GM12878 (cell line): ENCODE data around the gene MIEF1. TPM values are rescaled to one million over a fixed set of nuclear protein-coding genes. Genes with fewer than 3 reads are reported as not detected.

Experiments used
- ATAC-seq: fragments of 200-7000 bp; cut with Tn5 transposase; 3 replicates; pipeline ENCODE4 v1.9.1; 2020; ENCODE audit warnings: mild to moderate bottlenecking, moderate library complexity
- BruUV-seq: library from RNA; stranded (reverse); fragments of 400-500 nt; replicated peaks from 2 replicates; lab custom pipeline; 2021; lab: Mats Ljungman, UMichigan
- CTCF ChIA-PET: fragments of 300-600 bp; sonication (Branson Sonifier 250); formaldehyde crosslinking; extraction: SDS; loops from one replicate; lab custom pipeline; 2021; ENCODE audit warnings: inconsistent platforms; lab: Yijun Ruan, JAX
- POLR2A ChIA-PET: fragments of 350-600 bp; formaldehyde crosslinking; extraction: SDS; loops from one replicate; lab custom pipeline; 2021; ENCODE audit warnings: inconsistent platforms; lab: Charles Lee
- RAD21 ChIA-PET: fragments of 300-600 bp; sonication (Branson Sonifier 250); formaldehyde crosslinking; loops from one replicate; lab custom pipeline; 2023; ENCODE audit warnings: antibody characterized with exemption; ENCODE audit not compliant: unreplicated experiment; lab: Charles Lee
- SMC1A ChIA-PET: fragments of 300-600 bp; sonication (Branson Sonifier 250); formaldehyde crosslinking; loops from one replicate; lab custom pipeline; 2023; ENCODE audit not compliant: unreplicated experiment, uncharacterized antibody; lab: Charles Lee
- DNase-seq: peaks from one replicate; pipeline ENCODE4 v3.0.0-alpha.2; 2011; ENCODE audit warnings: low read depth, low spot score
- FAIRE-seq: peaks from 3 replicates; lab custom pipeline; 2011; peaks lifted over from hg19 to GRCh38; lab: Jason Lieb, UNC
- H2AFZ ChIP-seq: 2 replicates; pipeline ENCODE4 v1.6.0; 2011; ENCODE audit warnings: low read depth, low read length, control low read depth; ENCODE audit not compliant: control insufficient read depth
- H3K27ac ChIP-seq: 2 replicates; pipeline ENCODE4 v1.5.1; 2011; ENCODE audit warnings: control low read depth; ENCODE audit not compliant: control insufficient read depth, insufficient read depth
- H3K27me3 ChIP-seq, 2 experiments: replicated peaks in 1 of 2; 2 replicates each; pipeline versions ENCODE4 v1.6.0 to v1.6.1; 2011; ENCODE audit warnings: low read length in 1 of 2; ENCODE audit not compliant: control insufficient read depth in 2 of 2, insufficient read depth in 2 of 2
- H3K36me3 ChIP-seq, 2 experiments: 2 replicates each; pipeline ENCODE4 v1.5.1; 2011; ENCODE audit warnings: low read length in 1 of 2; ENCODE audit not compliant: control insufficient read depth in 2 of 2, insufficient read depth in 2 of 2
- H3K4me1 ChIP-seq: 2 replicates; pipeline ENCODE4 v1.6.1; 2011; ENCODE audit warnings: mild to moderate bottlenecking, low read length, moderate library complexity, mixed read lengths; ENCODE audit not compliant: control insufficient read depth, insufficient read depth
- H3K4me2 ChIP-seq: 2 replicates; pipeline ENCODE4 v1.6.0; 2011; ENCODE audit warnings: control low read depth; ENCODE audit not compliant: control insufficient read depth, insufficient read depth
- H3K4me3 ChIP-seq: fragments of 200-600 bp; sonication (generic); 2 replicates; pipeline ENCODE4 v1.5.1; 2016
- H3K79me2 ChIP-seq: 2 replicates; pipeline ENCODE4 v1.6.0; 2011; ENCODE audit warnings: low read length; ENCODE audit not compliant: control insufficient read depth, insufficient read depth
- H3K9ac ChIP-seq: 2 replicates; pipeline ENCODE4 v1.8.0; 2011; ENCODE audit warnings: low read length, control low read depth, mixed read lengths; ENCODE audit not compliant: control insufficient read depth, insufficient read depth
- H3K9me3 ChIP-seq: replicated peaks from 3 replicates; pipeline ENCODE4 v1.5.1; 2011; ENCODE audit warnings: mild to moderate bottlenecking, low read length; ENCODE audit not compliant: control insufficient read depth, insufficient read depth
- H4K20me1 ChIP-seq: 2 replicates; pipeline ENCODE4 v1.6.0; 2011; ENCODE audit not compliant: control insufficient read depth, insufficient read depth
- ATF2 ChIP-seq: IDR thresholded peaks from 2 replicates; pipeline ENCODE4 v1.6.1; 2012; ENCODE audit warnings: low read length, inconsistent platforms
- BCLAF1 ChIP-seq: fragments of 450-650 bp; IDR thresholded peaks from 2 replicates; pipeline ENCODE4 v1.6.1; 2017; ENCODE audit warnings: antibody characterized with exemption, mild to moderate bottlenecking, moderate library complexity
- CHD2 ChIP-seq: IDR thresholded peaks from 2 replicates; pipeline ENCODE4 v1.6.1; 2011; ENCODE audit warnings: low read depth, low read length, improper control_type of control experiment, borderline replicate concordance
- IKZF1 ChIP-seq: fragments of 450-650 bp; conservative IDR thresholded peaks from 2 replicates; pipeline ENCODE4 v1.6.1; 2017; ENCODE audit warnings: antibody characterized with exemption, mild to moderate bottlenecking
- IRF4 ChIP-seq: IDR thresholded peaks from 2 replicates; pipeline ENCODE4 v1.6.1; 2011; ENCODE audit warnings: low read depth, low read length
- IRF5 ChIP-seq: fragments of 450-650 bp; IDR thresholded peaks from 2 replicates; pipeline ENCODE4 v1.6.1; 2017; ENCODE audit warnings: borderline replicate concordance
- MLLT1 ChIP-seq: fragments of 450-650 bp; IDR thresholded peaks from 2 replicates; pipeline ENCODE4 v1.6.1; 2016; ENCODE audit warnings: mild to moderate bottlenecking
- MXI1 ChIP-seq: fragments of 150-350 bp; IDR thresholded peaks from 2 replicates; pipeline ENCODE4 v1.6.1; 2011; ENCODE audit warnings: low read depth, mild to moderate bottlenecking, inconsistent platforms, low read length, improper control_type of control experiment
- NR2F1 ChIP-seq: fragments of 450-650 bp; conservative IDR thresholded peaks from 2 replicates; pipeline ENCODE4 v1.6.1; 2017; ENCODE audit warnings: mild to moderate bottlenecking
- RAD51 ChIP-seq: fragments of 450-650 bp; IDR thresholded peaks from 2 replicates; pipeline ENCODE4 v1.6.1; 2016; ENCODE audit warnings: moderate library complexity, mild to moderate bottlenecking, inconsistent platforms
- RCOR1 ChIP-seq: conservative IDR thresholded peaks from 2 replicates; pipeline ENCODE4 v1.6.1; 2012; ENCODE audit warnings: low read depth, low read length, improper control_type of control experiment
- RELA ChIP-seq: fragments of 450-650 bp; IDR thresholded peaks from 2 replicates; pipeline ENCODE4 v1.8.0; 2014; ENCODE audit warnings: borderline replicate concordance; ENCODE audit not compliant: partially characterized antibody
- TCF3 ChIP-seq: IDR thresholded peaks from 2 replicates; pipeline ENCODE4 v1.6.1; 2012; ENCODE audit warnings: low read depth, mild to moderate bottlenecking, low read length, borderline replicate concordance; ENCODE audit not compliant: insufficient read depth
- YBX1 ChIP-seq: fragments of 450-650 bp; IDR thresholded peaks from 2 replicates; pipeline ENCODE4 v1.6.1; 2016; ENCODE audit warnings: antibody characterized with exemption
- WGBS: methylation state at CpG from one replicate; pipeline ENCODE4 v1.1.6; 2016; ENCODE audit warnings: low lambda C conversion rate; ENCODE audit not compliant: insufficient replicate concordance, insufficient coverage; ENCODE audit errors: missing lambda C conversion rate; 5-methylcytosine and 5-hydroxymethylcytosine counted together
- in situ Hi-C: fragments of 300-500 bp; cut with MboI; formaldehyde crosslinking; loops from 9 replicates; pipeline ENCODE4 v1.14.3; 2018; ENCODE audit warnings: mixed read lengths
- intact Hi-C: fragments of 100-400 bp; cut with micrococcal nuclease; formaldehyde crosslinking; loops from one replicate; pipeline ENCODE4 v1.14.2; 2022; ENCODE audit not compliant: unreplicated experiment
- polyA plus RNA-seq, 11 experiments: library from polyadenylated mRNA; depleted of rRNA in 4 of 11; unstranded in 6 of 11; stranded (reverse) in 5 of 11; fragments of >200 nt; fragmentation: Nextera tagmentation in 4 of 11; fragmentation: Illumina TruSeq in 1 of 11; extraction: Ambion mirVana in 4 of 11; extraction: Trizol in 1 of 11; gene quantifications; 1 replicate in 1 of 11; 2 replicates in 10 of 11; pipeline versions ENCODE4 v1.2.1 to v1.2.3, GENCODE V29; 2011 to 2016; ENCODE audit warnings: inconsistent platforms in 2 of 11, missing spikeins in 2 of 11, low read depth in 1 of 11
- total RNA-seq, 4 experiments: library from RNA; depleted of rRNA in 3 of 4; stranded (reverse); fragments of >200 nt in 3 of 4; fragmentation: Illumina TruSeq in 1 of 4; extraction: Trizol in 1 of 4; gene quantifications; 2 replicates each; pipeline versions ENCODE4 v1.2.1 to v1.2.3, GENCODE V29; 2013 to 2021

Gene MIEF1
- total and polyA plus RNA-seq, 10 of the 15 experiments (the other 5 are each of a cell fraction or from before 2014, with no cell fraction given), result 12.4 to 52.3 (median 29.3) TPM

- Histone ChIP-seq H3K4me1 (peaks cover 7% of the 10 kb centered on the region; the same call in 1 of the 2 replicates), H3K27ac (no peak overlapping the region), H3K36me3 (peaks cover 3 to 25% of the 10 kb centered on the region in 2 experiments), H3K4me3 (no peak overlapping the region), H4K20me1 (no peaks in the 10 kb centered on the region), H3K27me3 (no peaks in the 10 kb centered on the region), H2AFZ (no peak overlapping the region), H3K9ac (no peak overlapping the region), H3K4me2 (no peak overlapping the region), H3K79me2 (peaks cover 2% of the 10 kb centered on the region; the same call in 1 of the 2 replicates), H3K9me3 (no peaks in the 10 kb centered on the region)
- ATAC-seq, result no peak
- intact Hi-C loops (loop anchor here (5.0 kb wide), 1 partner anchor 546 kb away; no protein-coding TSS in a partner anchor), in situ Hi-C loops (loop anchor here (5.0 kb wide), 1 partner anchor 551 kb away; no protein-coding TSS in a partner anchor)
- RAD21 ChIA-PET, result interaction anchor here (0.7 to 0.9 kb wide), 2 partner anchors 37 to 54 kb away, joined by 3 to 5 read pairs; no protein-coding TSS in a partner anchor
- no TSS peak for BruUV-seq
- DNase-seq, result no peak
- POLR2A ChIA-PET, result no interaction called here
- TF ChIP-seq CHD2, result no peak
- TF ChIP-seq IKZF1, result no peak
- TF ChIP-seq MXI1, result no peak
- TF ChIP-seq TCF3, result no peak
- no peak for TF ChIP-seq RCOR1
- TF ChIP-seq YBX1, result no peak
- TF ChIP-seq NR2F1, result no peak
- no peak for TF ChIP-seq MLLT1
- no peak for TF ChIP-seq RELA
- no peak for TF ChIP-seq ATF2
- no peak for TF ChIP-seq RAD51
- no peak for TF ChIP-seq BCLAF1
- TF ChIP-seq IRF4, result no peak
- TF ChIP-seq IRF5, result no peak
- SMC1A ChIA-PET, result interaction anchor here (1.0 to 2.2 kb wide), 2 partner anchors 38 to 92 kb away, joined by 3 to 9 read pairs; partner anchors contain the start of gene TAB1
- CTCF ChIA-PET, result interaction anchor here (1.5 to 15.7 kb wide), 4 partner anchors 16 to 174 kb away, joined by 3 to 372 read pairs (median 8); partner anchors contain the start of genes ATF4 and RPS19BP1
- 97% methylated on average over 6 of the region's 6 CpGs for WGBS
- no peak for FAIRE-seq
Observed at GRCh38 chr22:39491696-39492095, 10.4 kb upstream of the MIEF1 start.
